PFSK-1 (cell line): ENCODE measurements around the gene GPR39.

Source experiments
- FOXP2 ChIP-seq: optimal IDR thresholded peaks from 2 replicates; pipeline ENCODE3; 2011; ENCODE audit warnings: borderline replicate concordance, control low read depth, inconsistent platforms; ENCODE audit not compliant: insufficient read depth; ENCODE audit errors: extremely low read length, extremely low read depth
- POLR2AphosphoS5 ChIP-seq: IDR thresholded peaks from 2 replicates; pipeline ENCODE4 v1.6.1; 2012; ENCODE audit warnings: low read depth, mild to moderate bottlenecking, control low read depth, low read length, moderate library complexity
- REST ChIP-seq, 2 experiments: IDR thresholded peaks; 2 replicates each; pipeline versions ENCODE4 v1.6.1 to v1.8.0; 2011 to 2012; ENCODE audit warnings: low read depth in 2 of 2, low read length in 2 of 2, control low read depth in 1 of 2, inconsistent platforms in 1 of 2, mild to moderate bottlenecking in 1 of 2, moderate library complexity in 1 of 2; ENCODE audit not compliant: insufficient read depth in 1 of 2
- SIN3A ChIP-seq: IDR thresholded peaks from 2 replicates; pipeline ENCODE4 v1.6.1; 2012; ENCODE audit warnings: mild to moderate bottlenecking, low read length, moderate library complexity, borderline replicate concordance; ENCODE audit not compliant: insufficient read depth
- TAF1 ChIP-seq: IDR thresholded peaks from 2 replicates; pipeline ENCODE4 v1.6.1; 2012; ENCODE audit warnings: low read length, control low read depth, borderline replicate concordance; ENCODE audit not compliant: insufficient read depth

Gene GPR39

GRCh38 chr2:132478461-132479105 is 62.0 kb downstream of the GPR39 start:
- TF ChIP-seq REST (IDR thresholded peaks at IDR 0.05; ENCODE audit: insufficient read depth in 1 of 2, low read depth in 2 of 2, low read length in 2 of 2) = no peak

- no peak for TF ChIP-seq POLR2AphosphoS5
These were observed 62.5 kb downstream of the GPR39 start for GRCh38 chr2:132479155-132479554.

- TF ChIP-seq REST (IDR thresholded peaks at IDR 0.05; ENCODE audit: insufficient read depth in 1 of 2, low read depth in 2 of 2, low read length in 2 of 2) = no peak
- no peak for TF ChIP-seq POLR2AphosphoS5
- TF ChIP-seq TAF1 = no peak
- TF ChIP-seq SIN3A = no peak
- TF ChIP-seq FOXP2 = no peak
These were observed 66.2 kb downstream of the GPR39 start for GRCh38 chr2:132482821-132483220.

GRCh38 chr2:132484144-132484543 is 67.5 kb downstream of the GPR39 start:
- TF ChIP-seq TAF1 = no peak
- no peak for TF ChIP-seq REST (IDR thresholded peaks at IDR 0.05; ENCODE audit: insufficient read depth in 1 of 2, low read depth in 2 of 2, low read length in 2 of 2)
- TF ChIP-seq POLR2AphosphoS5 = no peak
- TF ChIP-seq FOXP2 = no peak
- TF ChIP-seq SIN3A = no peak

GRCh38 chr2:132488491-132488890 is 71.9 kb downstream of the GPR39 start:
- no peak for TF ChIP-seq TAF1
- TF ChIP-seq SIN3A = no peak
- no peak for TF ChIP-seq POLR2AphosphoS5
- TF ChIP-seq REST (IDR thresholded peaks at IDR 0.05; ENCODE audit: insufficient read depth in 1 of 2, low read depth in 2 of 2, low read length in 2 of 2) = no peak
- no peak for TF ChIP-seq FOXP2
